Neural cell (in vitro differentiated cells): ENCODE measurements around the gene SLC34A3.
"Not testable (repeated sequence)": the region's sequence is repeated elsewhere in the genome, so short reads cannot be mapped to it uniquely, and the experiment has no call there.

Experiments used
- CTCF ChIP-seq: fragments of 450-650 bp; IDR thresholded peaks from 2 replicates; pipeline ENCODE4 v1.5.1; 2014; ENCODE audit warnings: antibody characterized with exemption, mild to moderate bottlenecking, moderate library complexity; ENCODE audit not compliant: poor library complexity, severe bottlenecking
- EP300 ChIP-seq: fragments of 450-650 bp; conservative IDR thresholded peaks from 2 replicates; pipeline ENCODE4 v1.6.1; 2014; ENCODE audit warnings: antibody characterized with exemption, mild to moderate bottlenecking, moderate library complexity; ENCODE audit not compliant: poor library complexity, severe bottlenecking
- POLR2AphosphoS5 ChIP-seq: IDR thresholded peaks from 2 replicates; pipeline ENCODE4 v1.6.1; 2012

DNA sequence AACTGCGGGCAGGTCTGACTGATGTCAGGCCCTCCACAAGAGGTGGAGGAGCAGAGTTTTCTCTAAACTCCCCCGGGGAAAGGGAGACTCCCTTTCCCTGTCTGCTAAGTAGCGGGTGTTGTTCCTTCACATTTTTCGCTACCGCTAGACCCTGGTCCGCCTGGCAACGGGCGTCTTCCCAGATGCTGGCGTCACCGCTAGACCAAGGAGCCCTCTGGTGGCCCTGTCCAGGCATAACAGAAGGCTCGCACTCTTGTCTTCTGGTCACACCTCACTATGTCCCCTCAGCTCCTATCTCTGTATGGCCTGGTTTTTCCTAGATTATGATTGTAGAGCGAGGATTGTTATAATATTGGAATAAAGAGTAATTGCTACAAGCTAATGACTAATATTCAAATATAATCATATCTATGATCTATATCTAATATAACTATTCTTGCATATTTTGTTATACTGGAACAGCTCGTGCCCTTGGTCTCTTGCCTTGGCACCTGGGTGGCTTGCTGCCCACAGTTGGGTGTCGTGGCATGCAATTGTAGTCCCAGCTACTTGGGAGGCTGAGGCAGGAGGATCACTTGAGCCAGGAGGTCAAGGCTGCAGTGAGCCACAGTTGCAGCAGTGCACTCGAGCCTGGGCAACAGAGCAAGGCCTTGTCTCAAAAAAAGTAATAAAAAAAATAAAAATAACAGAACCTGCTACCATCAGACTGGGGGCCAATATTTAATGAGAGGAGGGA is 31.6 kb downstream of the SLC34A3 start:
- not testable (repeated sequence) for TF ChIP-seq POLR2AphosphoS5, EP300
- TF ChIP-seq CTCF, result peak; percentile 56
